SH-SY5Y (cell line): Measurements from ENCODE around the gene ELAC1.

ENCODE experiments used
- GATA2 ChIP-seq: IDR thresholded peaks from 2 replicates; pipeline ENCODE4 v1.6.1; 2011; ENCODE audit warnings: mild to moderate bottlenecking, low read depth, low read length
- GATA3 ChIP-seq: IDR thresholded peaks from 2 replicates; pipeline ENCODE4 v1.6.1; 2011; ENCODE audit warnings: low read depth, mild to moderate bottlenecking, low read length, moderate library complexity

ELAC1 gene

DNA sequence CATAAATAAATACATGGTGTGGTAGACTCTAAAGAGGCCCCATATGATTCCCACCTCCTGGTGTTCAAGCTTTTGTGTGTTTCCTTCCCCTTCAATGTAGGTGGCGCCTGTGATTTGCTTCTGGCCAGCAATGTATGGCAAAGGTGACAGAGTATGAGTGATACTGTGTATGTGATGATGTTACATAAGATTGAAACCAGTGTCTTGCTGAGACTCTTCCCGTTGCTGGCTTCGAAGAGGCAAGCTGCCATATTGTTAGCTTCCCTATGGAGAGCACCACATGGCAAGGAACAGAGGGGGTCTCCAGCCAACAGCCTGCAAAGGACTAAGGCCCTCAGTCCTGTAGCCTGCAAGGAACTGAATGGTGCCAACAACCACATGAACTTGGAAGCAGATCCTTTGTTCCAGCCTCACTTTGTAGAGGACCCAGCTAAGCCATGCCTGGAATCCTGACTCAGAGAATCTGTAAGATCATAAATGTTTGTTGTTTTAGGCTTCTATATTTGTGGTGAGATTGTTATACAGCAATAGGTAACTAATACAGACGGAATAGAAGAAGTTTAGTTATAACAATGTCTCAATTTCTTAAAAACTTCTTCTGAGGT, 60.5 kb downstream of the ELAC1 start:
- TF ChIP-seq GATA2 = no peak
- no peak for TF ChIP-seq GATA3

DNA sequence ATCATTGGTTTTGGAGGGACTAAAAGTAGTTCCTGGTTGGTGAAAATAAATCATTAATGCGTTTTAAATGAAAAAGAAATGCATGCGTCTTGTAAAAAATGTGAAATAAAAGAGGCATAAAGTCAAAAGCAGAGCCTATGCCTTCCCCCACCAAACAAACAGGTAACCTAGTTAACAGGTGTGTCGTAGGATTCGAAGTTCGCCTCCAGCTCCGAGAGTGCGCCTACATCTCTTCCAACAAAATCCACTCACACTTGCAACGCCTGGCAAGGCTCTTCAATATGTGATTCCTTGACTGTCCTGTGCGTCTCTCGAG, 61.5 kb downstream of the ELAC1 start:
- TF ChIP-seq GATA3 (no peak), GATA2 (no peak)

DNA sequence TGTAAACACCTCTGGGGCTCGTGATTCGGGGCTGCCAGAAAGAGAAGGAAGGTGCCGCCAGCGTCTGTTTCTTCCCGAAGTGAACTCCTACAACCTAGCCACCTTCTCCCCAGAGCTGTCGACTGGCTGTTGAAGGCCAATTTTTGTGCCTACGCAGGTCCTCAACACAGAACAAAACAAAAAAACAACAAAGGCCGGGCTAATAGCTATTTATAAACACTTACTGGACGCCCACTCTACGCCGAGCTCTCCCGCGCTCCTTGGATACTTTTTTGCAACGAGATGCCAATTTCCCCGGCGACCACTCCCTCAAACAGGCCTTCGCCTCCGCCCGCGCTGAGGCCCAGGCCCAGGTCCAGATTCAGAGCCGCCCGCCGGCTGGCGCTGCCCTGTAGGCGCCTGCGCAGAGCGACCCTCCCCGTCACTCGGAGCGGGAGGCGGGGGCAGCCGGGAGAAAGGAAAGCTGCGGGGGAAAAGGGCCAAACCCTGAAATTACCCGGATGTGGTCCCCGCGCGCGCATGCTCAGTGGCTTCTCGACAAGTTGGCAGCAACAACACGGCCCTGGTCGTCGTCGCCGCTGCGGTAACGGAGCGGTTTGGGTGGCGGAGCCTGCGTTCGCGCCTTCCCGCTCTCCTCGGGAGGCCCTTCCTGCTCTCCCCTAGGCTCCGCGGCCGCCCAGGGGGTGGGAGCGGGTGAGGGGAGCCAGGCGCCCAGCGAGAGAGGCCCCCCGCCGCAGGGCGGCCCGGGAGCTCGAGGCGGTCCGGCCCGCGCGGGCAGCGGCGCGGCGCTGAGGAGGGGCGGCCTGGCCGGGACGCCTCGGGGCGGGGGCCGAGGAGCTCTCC, 62.1 kb downstream of the ELAC1 start, which contains the start of gene SMAD4:
SMAD4 (plus strand) TSS at position 520 of the 843 bp plus-strand sequence. CDS start 16,834 bp downstream, outside the sequence.
- TF ChIP-seq GATA3 = no peak
- TF ChIP-seq GATA2 = no peak

DNA sequence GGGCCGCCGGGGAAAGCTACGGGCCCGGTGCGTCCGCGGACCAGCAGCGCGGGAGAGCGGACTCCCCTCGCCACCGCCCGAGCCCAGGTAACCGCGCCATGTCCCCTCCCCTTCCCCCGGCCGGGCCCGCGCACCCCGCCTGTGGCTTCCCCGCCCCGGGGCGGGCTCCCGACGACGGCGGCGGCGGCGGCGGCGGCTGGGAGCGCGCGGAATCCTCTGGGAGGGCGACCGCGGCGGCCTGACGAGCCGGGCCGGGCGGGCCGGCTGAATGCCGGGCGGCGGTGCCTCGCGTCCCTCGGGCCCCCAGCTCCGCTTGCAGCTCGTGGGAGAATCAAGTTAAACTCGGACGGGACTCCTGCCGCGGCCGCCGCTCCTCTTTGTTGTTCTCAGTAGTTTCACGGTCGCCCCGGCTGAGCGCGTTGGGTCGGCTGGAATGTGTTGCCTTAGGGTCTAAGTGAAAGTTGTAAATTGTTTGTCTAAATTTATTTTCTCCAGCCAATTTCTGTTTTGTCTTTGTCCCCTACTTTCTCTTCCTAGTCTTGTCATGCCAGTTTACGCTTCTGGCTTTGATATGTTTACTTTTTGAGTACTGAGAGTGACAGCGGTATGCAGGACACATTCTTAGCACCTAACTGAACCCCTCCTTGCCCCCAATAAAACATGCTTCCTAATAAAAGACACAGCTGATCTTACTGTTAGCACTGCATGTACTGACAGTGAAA, 62.9 kb downstream of the ELAC1 start:
- TF ChIP-seq GATA3 = no peak
- no peak for TF ChIP-seq GATA2

DNA sequence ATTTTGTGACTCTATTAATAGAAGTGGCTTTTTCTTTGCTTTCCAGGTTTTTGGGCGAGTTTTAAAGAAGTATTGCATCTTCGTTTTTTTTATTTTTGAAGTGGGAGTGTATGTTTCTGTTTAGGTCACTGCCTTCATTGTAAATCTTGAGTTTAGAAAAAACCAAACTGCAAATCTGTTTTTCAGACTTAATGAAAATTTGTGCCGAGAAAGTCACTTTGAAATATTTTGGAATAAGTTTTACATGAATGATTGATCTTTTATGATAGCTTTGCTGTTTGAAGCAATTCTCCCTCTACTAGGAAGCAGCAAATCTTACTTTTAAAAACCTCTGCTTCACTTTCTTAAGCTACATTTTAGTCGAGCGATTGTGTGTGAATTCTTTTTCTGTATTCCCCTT, 64.4 kb downstream of the ELAC1 start:
- TF ChIP-seq GATA3 = no peak
- no peak for TF ChIP-seq GATA2

DNA sequence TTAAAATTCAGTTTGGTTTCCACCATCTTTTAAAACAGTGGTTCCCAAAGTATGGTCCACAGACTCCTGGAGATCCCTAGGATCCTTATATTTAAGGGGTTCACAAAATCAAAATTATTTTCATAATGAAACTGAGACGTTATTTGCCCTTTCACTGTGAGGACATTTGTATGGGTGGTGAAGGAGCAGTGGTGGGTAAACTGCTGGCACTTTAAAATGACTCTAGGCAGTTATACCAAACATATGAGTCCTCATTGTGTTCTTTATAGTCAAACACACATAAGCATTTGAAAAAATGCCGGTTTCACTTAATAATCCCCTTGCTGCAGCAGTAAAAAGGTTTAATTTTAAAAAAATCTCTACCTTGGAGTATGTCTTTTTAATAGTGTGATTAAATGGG, 69.4 kb downstream of the ELAC1 start:
- TF ChIP-seq GATA2 (no peak), GATA3 (no peak)
